OCI-LY7 (cell line): ENCODE results near the gene RDH14.

Source experiments
- CTCF ChIP-seq: fragments of 200-600 bp; sonication (generic); conservative IDR thresholded peaks from 2 replicates; pipeline ENCODE4 v1.5.1; 2014; ENCODE audit warnings: mild to moderate bottlenecking, antibody characterized with exemption, low read length, moderate library complexity, mixed read lengths
- EZH2phosphoT487 ChIP-seq: fragments of 200-600 bp; sonication (generic); IDR thresholded peaks from 2 replicates; pipeline ENCODE4 v1.6.1; 2018; ENCODE audit warnings: low read depth, borderline replicate concordance, mild to moderate bottlenecking, mixed run types, antibody characterized with exemption, low read length, moderate library complexity, mixed read lengths

DNA sequence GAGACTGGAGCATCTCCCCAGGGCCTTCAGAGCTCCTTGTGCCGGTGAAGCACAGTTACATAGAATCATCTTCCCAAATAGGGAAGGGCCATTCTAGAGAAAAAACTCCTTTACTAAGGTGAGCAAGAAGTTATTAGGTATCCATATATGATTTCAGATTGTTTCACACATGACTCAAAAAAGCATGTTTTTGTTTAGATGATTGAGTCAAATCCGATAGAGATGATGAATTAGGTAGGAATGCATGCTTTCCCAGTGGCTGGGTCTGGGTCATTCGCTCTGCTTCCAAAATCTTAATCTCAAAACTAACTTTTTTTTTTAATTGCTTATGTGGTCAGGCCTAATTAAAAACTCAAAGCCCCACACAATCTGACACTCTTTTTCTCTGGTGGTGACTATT is 25.1 kb upstream of the RDH14 start:
- TF ChIP-seq CTCF = no peak
- TF ChIP-seq EZH2phosphoT487 = no peak
